A549 (cell line): ENCODE results near the gene PSMD9. TPM values are rescaled to one million over a fixed set of nuclear protein-coding genes. Genes with fewer than 3 reads are reported as not detected.
A peak's percentile ranks its signal among the peaks of the same experiment; 100 is the strongest.

ENCODE experiments used
- ATAC-seq, 2 experiments: fragments of 200-7000 bp in 1 of 2; fragments of >200 bp in 1 of 2; cut with Nextera tagmentation in 1 of 2; cut with Tn5 transposase in 1 of 2; 3 replicates each; pipeline versions ENCODE4 v1.8.0 to v1.9.1; 2018 to 2020; ENCODE audit warnings: mild to moderate bottlenecking in 1 of 2, moderate library complexity in 1 of 2
- CTCF ChIA-PET: fragments of 300-600 bp; sonication (Branson Sonifier 250); formaldehyde crosslinking; extraction: SDS; loops from one replicate; lab custom pipeline; 2021; ENCODE audit warnings: antibody characterized with exemption, inconsistent platforms; lab: Yijun Ruan, JAX
- POLR2A ChIA-PET: fragments of 350-600 bp; formaldehyde crosslinking; extraction: SDS; loops from one replicate; lab custom pipeline; 2021; ENCODE audit warnings: antibody characterized with exemption, inconsistent platforms; lab: Yijun Ruan, JAX
- DNase-seq, 2 experiments: peaks; one replicate each; pipeline versions ENCODE4 v3.0.0 to v3.0.0-alpha.2; 2011 to 2016; ENCODE audit warnings: low read depth in 1 of 2, low spot score in 1 of 2
- FAIRE-seq: peaks from 2 replicates; lab custom pipeline; 2011; peaks lifted over from hg19 to GRCh38; lab: Jason Lieb, UNC
- H3K27ac ChIP-seq, 2 experiments: fragments of >200 bp; sonication (Bioruptor Twin); formaldehyde crosslinking; 3 replicates each; pipeline ENCODE4 v1.5.1; 2016 to 2017
- H3K4me1 ChIP-seq: fragments of >200 bp; sonication (Bioruptor Twin); formaldehyde crosslinking; 3 replicates; pipeline ENCODE4 v1.6.1; 2016
- H3K4me2 ChIP-seq: fragments of >200 bp; sonication (Bioruptor Twin); formaldehyde crosslinking; 3 replicates; pipeline ENCODE4 v1.6.1; 2016
- H3K4me3 ChIP-seq: fragments of >200 bp; sonication (Bioruptor Twin); formaldehyde crosslinking; 3 replicates; pipeline ENCODE4 v1.5.1; 2016
- H3K9me3 ChIP-seq: fragments of >200 bp; sonication (Bioruptor Twin); formaldehyde crosslinking; 3 replicates; pipeline ENCODE4 v1.6.1; 2016
- ATOH8 ChIP-seq: fragments of 250-450 bp; sonication (Bioruptor Pico); IDR thresholded peaks from 2 replicates; pipeline ENCODE4 v1.5.0; 2020; ENCODE audit warnings: low read depth, mild to moderate bottlenecking, moderate library complexity
- BCL3 ChIP-seq: fragments of >200 bp; sonication (Bioruptor Twin); formaldehyde crosslinking; IDR thresholded peaks from 3 replicates; pipeline ENCODE4 v1.6.1; 2016
- BHLHE40 ChIP-seq: IDR thresholded peaks from 2 replicates; pipeline ENCODE4 v1.6.1; 2012; ENCODE audit warnings: low read depth, low read length, inconsistent platforms
- CHD2 ChIP-seq: fragments of 150-350 bp; IDR thresholded peaks from 2 replicates; pipeline ENCODE4 v1.6.1; 2014; ENCODE audit warnings: low read length; ENCODE audit not compliant: partially characterized antibody
- CTCF ChIP-seq: fragments of >200 bp; sonication (Bioruptor Twin); formaldehyde crosslinking; IDR thresholded peaks from 3 replicates; pipeline ENCODE4 v1.5.1; 2016
- EHF ChIP-seq: fragments of 250-450 bp; sonication (Bioruptor Pico); IDR thresholded peaks from 2 replicates; pipeline ENCODE4 v1.5.0; 2020; ENCODE audit warnings: mild to moderate bottlenecking
- EHMT2 ChIP-seq: fragments of 200-600 bp; sonication (generic); IDR thresholded peaks from 2 replicates; pipeline ENCODE4 v1.6.1; 2016; ENCODE audit warnings: antibody characterized with exemption, low read depth, mild to moderate bottlenecking, moderate library complexity
- ESRRA ChIP-seq: fragments of 150-350 bp; IDR thresholded peaks from 2 replicates; pipeline ENCODE4 v1.6.1; 2014; ENCODE audit warnings: mild to moderate bottlenecking, low read length, borderline replicate concordance
- FOXS1 ChIP-seq: fragments of 250-450 bp; sonication (Bioruptor Pico); IDR thresholded peaks from 2 replicates; pipeline ENCODE4 v1.5.0; 2020; ENCODE audit warnings: mild to moderate bottlenecking, moderate library complexity
- HDAC2 ChIP-seq: fragments of 200-600 bp; sonication (generic); IDR thresholded peaks from 2 replicates; pipeline ENCODE4 v1.6.1; 2016
- HES2 ChIP-seq: fragments of >200 bp; sonication (Bioruptor Twin); formaldehyde crosslinking; IDR thresholded peaks from 2 replicates; pipeline ENCODE4 v1.6.1; 2016
- HEYL ChIP-seq: fragments of 250-450 bp; sonication (Bioruptor Pico); IDR thresholded peaks from 2 replicates; pipeline ENCODE4 v1.8.0; 2021; ENCODE audit warnings: mild to moderate bottlenecking, moderate library complexity
- HOXB13 ChIP-seq: fragments of 250-450 bp; sonication (Bioruptor Pico); IDR thresholded peaks from 2 replicates; pipeline ENCODE4 v1.5.0; 2020; ENCODE audit warnings: low read depth, mild to moderate bottlenecking, moderate library complexity
- JUN ChIP-seq, 2 experiments: fragments of >200 bp; sonication (Bioruptor Twin); formaldehyde crosslinking; IDR thresholded peaks; 2 replicates in 1 of 2; 3 replicates in 1 of 2; pipeline ENCODE4 v1.6.1; 2016 to 2017
- JUNB ChIP-seq: fragments of >200 bp; sonication (Bioruptor Twin); formaldehyde crosslinking; IDR thresholded peaks from 2 replicates; pipeline ENCODE4 v1.6.1; 2016
- KDM5A ChIP-seq: fragments of 200-600 bp; sonication (generic); IDR thresholded peaks from 2 replicates; pipeline ENCODE4 v1.6.1; 2016; ENCODE audit warnings: antibody characterized with exemption, mild to moderate bottlenecking
- MAFK ChIP-seq: fragments of 450-650 bp; IDR thresholded peaks from 2 replicates; pipeline ENCODE4 v1.6.1; 2014; ENCODE audit not compliant: partially characterized antibody
- NFE2L2 ChIP-seq: fragments of 150-350 bp; conservative IDR thresholded peaks from 2 replicates; pipeline ENCODE4 v1.6.1; 2014; ENCODE audit warnings: low read length
- NR3C1 ChIP-seq: fragments of >200 bp; sonication (Bioruptor Twin); formaldehyde crosslinking; IDR thresholded peaks from 3 replicates; pipeline ENCODE4 v1.6.1; 2017
- PBX3 ChIP-seq: IDR thresholded peaks from 2 replicates; pipeline ENCODE4 v1.6.1; 2012
- POLR2A ChIP-seq: IDR thresholded peaks from 2 replicates; pipeline ENCODE4 v1.6.1; 2012; ENCODE audit warnings: mild to moderate bottlenecking, low read length
- RCOR1 ChIP-seq: fragments of 150-350 bp; IDR thresholded peaks from 2 replicates; pipeline ENCODE4 v1.6.1; 2014; ENCODE audit warnings: antibody characterized with exemption, low read length, low read depth
- RFX5 ChIP-seq: fragments of 450-650 bp; IDR thresholded peaks from 2 replicates; pipeline ENCODE4 v1.7.1; 2014; ENCODE audit warnings: antibody characterized with exemption, mild to moderate bottlenecking, moderate library complexity
- SREBF2 ChIP-seq: fragments of 450-650 bp; IDR thresholded peaks from 2 replicates; pipeline ENCODE4 v1.6.1; 2014; ENCODE audit warnings: mild to moderate bottlenecking, moderate library complexity
- TFCP2L1 ChIP-seq: fragments of 250-450 bp; sonication (Bioruptor Pico); IDR thresholded peaks from 2 replicates; pipeline ENCODE4 v1.5.0; 2021; ENCODE audit warnings: mild to moderate bottlenecking
- WGBS: methylation state at CpG from one replicate; pipeline ENCODE4 v1.1.6; 2017; ENCODE audit errors: missing lambda C conversion rate; 5-methylcytosine and 5-hydroxymethylcytosine counted together
- polyA plus RNA-seq, 4 experiments: library from polyadenylated mRNA; depleted of rRNA in 3 of 4; stranded (reverse); fragments of >200 nt; fragmentation: RNase III in 1 of 4; extraction: RNeasy Plus Mini Kit Qiagen cat#74134 plus additional on column Dnase treatment in 1 of 4; gene quantifications; 2 replicates in 3 of 4; 3 replicates in 1 of 4; pipeline ENCODE4 v1.2.3, GENCODE V29; 2011 to 2017

The PSMD9 gene
- polyA plus RNA-seq, 2 of the 4 experiments (the other 2 are of a cell fraction): 89.3 to 147 TPM

GRCh38 chr12:121898287-121898686 is 9.7 kb downstream of the PSMD9 start (continued):
- TF ChIP-seq CTCF (no peak), ESRRA (no peak)

- Histone ChIP-seq H3K4me2 (no peak overlapping the region), H3K27ac (no peak overlapping the region), H3K9me3 (no peaks in the 10 kb centered on the region), H3K4me3 (no peak overlapping the region), H3K4me1 (peaks cover 4% of the 10 kb centered on the region)
- TF ChIP-seq NFE2L2: no peak
- no peak for TF ChIP-seq NR3C1
- TF ChIP-seq TFCP2L1 (CRISPR knock-in tag): no peak
- TF ChIP-seq KDM5A: no peak
- no peak for TF ChIP-seq MAFK
- TF ChIP-seq BCL3: no peak
- TF ChIP-seq PBX3: no peak
- no peak for TF ChIP-seq HOXB13 (CRISPR knock-in tag)
- no peak for TF ChIP-seq JUN (IDR thresholded peaks at IDR 0.05)
- no peak for TF ChIP-seq FOXS1 (CRISPR knock-in tag)
- TF ChIP-seq HEYL (CRISPR knock-in tag): no peak
- TF ChIP-seq RFX5: no peak
- TF ChIP-seq CTCF: no peak
- no peak for TF ChIP-seq JUNB
- TF ChIP-seq BHLHE40: no peak
- TF ChIP-seq ATOH8: no peak
- TF ChIP-seq RCOR1: no peak
- WGBS: 87% methylated on average over 13 of the region's 14 CpGs
- POLR2A ChIA-PET: no interaction called here
- no peak for DNase-seq
- CTCF ChIA-PET: interaction anchor here (1.0 to 1.5 kb wide), 2 partner anchors 17 to 132 kb away, joined by 3 to 8 read pairs; no protein-coding TSS in a partner anchor
- no peak for ATAC-seq
- FAIRE-seq: no peak
Measured at GRCh38 chr12:121899590-121899989, 11.0 kb downstream of the PSMD9 start.

GRCh38 chr12:121903202-121903601 is 14.6 kb downstream of the PSMD9 start:
- TF ChIP-seq HDAC2: no peak
- no peak for TF ChIP-seq HES2
- TF ChIP-seq EHF (CRISPR knock-in tag): no peak
- TF ChIP-seq CHD2: no peak
- TF ChIP-seq POLR2A: no peak
- no peak for TF ChIP-seq BHLHE40
- TF ChIP-seq SREBF2: no peak
- no peak for TF ChIP-seq EHMT2
- no peak for TF ChIP-seq HOXB13 (CRISPR knock-in tag)
- no peak for TF ChIP-seq KDM5A
- TF ChIP-seq, all 56 proteins: peak for 0
- Histone ChIP-seq H3K27ac (no peak overlapping the region), H3K4me3 (no peak overlapping the region), H3K4me2 (no peak overlapping the region), H3K4me1 (no peaks in the 10 kb centered on the region), H3K9me3 (no peaks in the 10 kb centered on the region)
- FAIRE-seq (no peak), ATAC-seq (peak; percentile 63 to 79), DNase-seq (peak in 1 of 2 experiments; percentile 38)
- WGBS: 87% methylated on average over 2 of the region's 2 CpGs
- ChIA-PET POLR2A (no interaction called here), CTCF (interaction anchor here (1.1 to 1.2 kb wide), 2 partner anchors 15 to 91 kb away, joined by 3 to 4 read pairs; partner anchors contain the start of gene PSMD9)
